GM12873 (cell line): ENCODE results near the gene FLT1.

Experiments
- TF ChIP-seq, protein P1 (sequence below): IDR thresholded peaks from 2 replicates; pipeline ENCODE4 v1.5.1; 2012; ENCODE audit warnings: low read depth, mild to moderate bottlenecking, moderate library complexity, low read length, control low read depth; ENCODE audit not compliant: insufficient read depth; ENCODE audit errors: missing control alignments

FLT1 gene

GRCh38 chr13:28455580-28456194 lies 39.2 kb downstream of the FLT1 start:
- TF ChIP-seq, protein P1, sequence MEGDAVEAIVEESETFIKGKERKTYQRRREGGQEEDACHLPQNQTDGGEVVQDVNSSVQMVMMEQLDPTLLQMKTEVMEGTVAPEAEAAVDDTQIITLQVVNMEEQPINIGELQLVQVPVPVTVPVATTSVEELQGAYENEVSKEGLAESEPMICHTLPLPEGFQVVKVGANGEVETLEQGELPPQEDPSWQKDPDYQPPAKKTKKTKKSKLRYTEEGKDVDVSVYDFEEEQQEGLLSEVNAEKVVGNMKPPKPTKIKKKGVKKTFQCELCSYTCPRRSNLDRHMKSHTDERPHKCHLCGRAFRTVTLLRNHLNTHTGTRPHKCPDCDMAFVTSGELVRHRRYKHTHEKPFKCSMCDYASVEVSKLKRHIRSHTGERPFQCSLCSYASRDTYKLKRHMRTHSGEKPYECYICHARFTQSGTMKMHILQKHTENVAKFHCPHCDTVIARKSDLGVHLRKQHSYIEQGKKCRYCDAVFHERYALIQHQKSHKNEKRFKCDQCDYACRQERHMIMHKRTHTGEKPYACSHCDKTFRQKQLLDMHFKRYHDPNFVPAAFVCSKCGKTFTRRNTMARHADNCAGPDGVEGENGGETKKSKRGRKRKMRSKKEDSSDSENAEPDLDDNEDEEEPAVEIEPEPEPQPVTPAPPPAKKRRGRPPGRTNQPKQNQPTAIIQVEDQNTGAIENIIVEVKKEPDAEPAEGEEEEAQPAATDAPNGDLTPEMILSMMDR = no peak

- TF ChIP-seq, protein P1 = no peak
These were observed 42.2 kb downstream of the FLT1 start for GRCh38 chr13:28452755-28453154.

- TF ChIP-seq, protein P1 = no peak
These were observed 43.3 kb downstream of the FLT1 start for GRCh38 chr13:28451482-28452217.

DNA sequence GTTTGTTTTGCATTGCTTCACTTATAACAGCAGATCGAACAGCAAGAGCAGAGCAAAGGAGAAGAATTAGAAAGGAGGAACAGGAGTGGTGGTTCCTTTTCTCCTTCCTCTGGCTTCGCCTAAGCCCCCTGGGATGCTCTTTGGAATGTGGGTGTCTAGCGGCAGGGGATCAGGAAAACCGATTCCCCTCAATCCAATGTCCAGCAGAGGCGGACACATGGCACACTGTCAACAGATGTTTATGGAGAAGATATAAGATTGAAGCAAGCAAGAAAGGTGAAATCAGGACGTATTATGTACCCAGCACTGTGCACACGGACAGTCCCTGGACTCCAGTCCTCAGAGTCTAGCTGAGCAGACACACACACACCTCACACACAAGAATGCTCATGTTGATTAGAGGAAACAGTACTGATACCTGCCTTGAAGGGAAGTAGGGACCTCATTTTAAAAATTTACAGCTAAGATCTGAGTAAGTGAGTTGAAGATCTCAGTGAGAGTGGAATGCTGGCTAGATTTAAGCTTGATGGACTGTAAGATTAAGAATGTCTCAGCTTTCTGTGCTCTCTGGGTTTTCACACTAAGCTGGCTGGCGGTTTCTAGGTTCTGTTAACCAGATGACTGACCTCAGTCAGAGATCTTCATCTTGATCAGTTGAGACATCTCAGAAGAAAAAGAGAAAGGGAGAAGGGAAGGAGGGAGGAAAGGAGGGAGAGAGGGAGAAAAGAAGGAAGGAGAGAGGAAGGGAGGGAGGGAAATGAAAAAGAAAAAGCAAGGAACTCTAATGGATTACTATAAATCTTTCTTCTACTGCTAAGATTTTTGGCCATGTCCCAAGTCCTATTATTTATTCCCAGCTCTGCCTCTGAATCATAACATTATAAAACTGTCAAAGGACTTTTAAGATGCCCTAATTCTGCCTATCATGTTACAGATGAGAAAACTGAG lies 44.8 kb downstream of the FLT1 start:
- TF ChIP-seq, protein P1 = no peak

DNA sequence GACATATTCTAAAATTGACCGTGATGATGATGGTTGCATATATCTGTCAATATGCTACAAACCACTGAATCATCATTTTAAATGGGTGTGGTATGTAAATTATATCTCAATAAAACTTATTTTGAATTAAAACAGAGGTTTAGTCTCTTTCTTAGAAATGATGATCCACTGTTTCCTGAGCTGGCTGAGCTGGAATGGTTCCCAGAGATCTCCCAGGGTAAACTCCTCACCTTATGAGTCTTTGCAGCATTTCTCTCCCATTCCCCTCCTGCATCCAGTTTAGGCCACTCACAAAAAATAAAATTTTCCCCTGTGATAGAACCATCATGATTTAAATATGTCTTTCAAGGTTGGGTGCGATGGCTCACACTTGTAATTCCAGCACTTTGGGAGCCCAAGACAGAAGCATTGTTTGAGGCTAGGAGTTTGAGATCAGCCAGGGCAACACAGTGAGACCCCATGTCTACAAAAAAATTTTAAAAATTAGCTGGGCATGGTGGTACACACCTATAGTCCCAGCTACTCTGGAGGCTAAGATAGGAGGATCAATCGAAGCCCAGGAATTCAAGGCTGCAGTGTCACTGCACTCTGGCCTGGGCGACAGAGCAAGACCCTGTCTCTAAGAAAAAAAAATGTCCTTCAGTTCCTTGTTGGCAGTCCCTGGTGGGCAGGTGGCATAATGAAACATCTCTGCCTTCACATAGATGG lies 46.1 kb downstream of the FLT1 start:
- TF ChIP-seq, protein P1 = no peak

DNA sequence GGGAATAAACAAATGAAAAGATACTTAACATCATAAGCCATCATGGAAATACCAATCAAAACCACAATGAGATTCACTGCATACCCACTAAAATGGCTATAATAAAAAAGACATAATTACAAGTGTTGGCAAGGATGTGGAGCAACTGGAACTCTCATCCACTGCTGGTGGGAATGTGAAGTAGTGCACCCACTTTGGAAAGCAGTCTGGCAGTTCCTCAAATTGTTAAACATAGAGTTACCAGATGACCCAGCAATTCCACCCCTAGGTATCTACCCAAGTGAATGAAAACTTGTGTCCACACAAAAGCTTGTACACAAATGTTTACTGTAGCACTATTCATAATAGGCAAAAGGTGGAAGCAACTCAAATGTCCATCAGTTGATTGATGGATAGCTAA lies 46.9 kb downstream of the FLT1 start:
- TF ChIP-seq, protein P1 = no peak
